SIG-M5 treated with dmso at 0.1 percent for 504 hours (cell line): ENCODE results near the gene GNAQ.
A peak's percentile ranks its signal among the peaks of the same experiment; 100 is the strongest.

Experiments used
- DNase-seq: peaks from one replicate; lab custom pipeline; 2025; ENCODE audit not compliant: unreplicated experiment; lab: John Stamatoyannopoulos, UW

Gene GNAQ

GRCh38 chr9:77820293-77820954, 211.2 kb downstream of the GNAQ start:
- DNase-seq, result peak; percentile 56

GRCh38 chr9:77819657-77820056, 212.0 kb downstream of the GNAQ start:
- peak; percentile 59 for DNase-seq

GRCh38 chr9:77817590-77818311, 213.9 kb downstream of the GNAQ start:
- no peak for DNase-seq

- DNase-seq, result no peak
These were observed 214.8 kb downstream of the GNAQ start for GRCh38 chr9:77816641-77817341.

GRCh38 chr9:77815260-77815659, 216.4 kb downstream of the GNAQ start:
- no peak for DNase-seq

GRCh38 chr9:77811832-77812231, 219.8 kb downstream of the GNAQ start:
- DNase-seq, result no peak

GRCh38 chr9:77810637-77811119, 220.9 kb downstream of the GNAQ start:
- DNase-seq, result no peak

- no peak for DNase-seq
These were observed 221.6 kb downstream of the GNAQ start for GRCh38 chr9:77810047-77810446.

GRCh38 chr9:77809552-77809951, 222.1 kb downstream of the GNAQ start:
- DNase-seq, result no peak

GRCh38 chr9:77808751-77809081, 222.9 kb downstream of the GNAQ start:
- DNase-seq, result peak; percentile 9

GRCh38 chr9:77807846-77808750, 223.5 kb downstream of the GNAQ start:
- DNase-seq, result no peak

- DNase-seq, result peak; percentile 61
These were observed 224.3 kb downstream of the GNAQ start for GRCh38 chr9:77807281-77807683.

- no peak for DNase-seq
These were observed 224.9 kb downstream of the GNAQ start for GRCh38 chr9:77806741-77807140.

GRCh38 chr9:77805810-77806209, 225.8 kb downstream of the GNAQ start:
- no peak for DNase-seq

GRCh38 chr9:77803423-77803822, 228.2 kb downstream of the GNAQ start:
- DNase-seq, result no peak

GRCh38 chr9:77802515-77803293, 228.9 kb downstream of the GNAQ start:
- DNase-seq, result no peak

- no peak for DNase-seq
These were observed 229.5 kb downstream of the GNAQ start for GRCh38 chr9:77802064-77802463.

GRCh38 chr9:77800924-77801551, 230.6 kb downstream of the GNAQ start:
- no peak for DNase-seq

GRCh38 chr9:77798140-77798539, 233.5 kb downstream of the GNAQ start:
- no peak for DNase-seq

- no peak for DNase-seq
These were observed 236.6 kb downstream of the GNAQ start for GRCh38 chr9:77794985-77795384.
